ENCODE results near the gene TESMIN.

Gene TESMIN

GRCh38 chr11:68684385-68685356, 66.6 kb downstream of the TESMIN start, which contains the start of gene GAL:
Gene GAL (plus strand): TSS chr11:68684544. CDS start chr11:68684924, 380 bp downstream.
- no peak for DNase-seq (ENCODE audit: low read depth in 1 of 2, low spot score in 1 of 2)

GRCh38 chr11:68683536-68684384, 67.6 kb downstream of the TESMIN start:
- DNase-seq (ENCODE audit: low read depth in 1 of 2, low spot score in 1 of 2), result no peak

- DNase-seq (ENCODE audit: low read depth in 1 of 2, low spot score in 1 of 2), result no peak
Observed at GRCh38 chr11:68683121-68683520, 68.2 kb downstream of the TESMIN start.

- no peak for DNase-seq (ENCODE audit: low read depth in 1 of 2, low spot score in 1 of 2)
Observed at GRCh38 chr11:68682531-68682961, 68.8 kb downstream of the TESMIN start.

- DNase-seq (ENCODE audit: low read depth in 1 of 2, low spot score in 1 of 2), result no peak
Observed at GRCh38 chr11:68680541-68681231, 70.6 kb downstream of the TESMIN start.

GRCh38 chr11:68678031-68678441, 73.3 kb downstream of the TESMIN start:
- DNase-seq (ENCODE audit: low read depth in 1 of 2, low spot score in 1 of 2), result no peak

GRCh38 chr11:68677432-68677831, 73.9 kb downstream of the TESMIN start:
- DNase-seq (ENCODE audit: low read depth in 1 of 2, low spot score in 1 of 2), result no peak

- no peak for DNase-seq (ENCODE audit: low read depth in 1 of 2, low spot score in 1 of 2)
Observed at GRCh38 chr11:68674461-68674860, 76.9 kb downstream of the TESMIN start.

GRCh38 chr11:68673991-68674390, 77.3 kb downstream of the TESMIN start:
- no peak for DNase-seq (ENCODE audit: low read depth in 1 of 2, low spot score in 1 of 2)

- DNase-seq (ENCODE audit: low read depth in 1 of 2, low spot score in 1 of 2), result no peak
Observed at GRCh38 chr11:68673306-68673945, 77.9 kb downstream of the TESMIN start.

GRCh38 chr11:68670208-68670992, 80.9 kb downstream of the TESMIN start:
- DNase-seq (ENCODE audit: low read depth in 1 of 2, low spot score in 1 of 2), result no peak

GRCh38 chr11:68669301-68670090, 81.8 kb downstream of the TESMIN start:
- no peak for DNase-seq (ENCODE audit: low read depth in 1 of 2, low spot score in 1 of 2)

GRCh38 chr11:68667511-68668500, 83.5 kb downstream of the TESMIN start:
- DNase-seq (ENCODE audit: low read depth in 1 of 2, low spot score in 1 of 2), result no peak

- no peak for DNase-seq (ENCODE audit: low read depth in 1 of 2, low spot score in 1 of 2)
Observed at GRCh38 chr11:68666849-68667248, 84.5 kb downstream of the TESMIN start.

GRCh38 chr11:68665436-68665835, 85.9 kb downstream of the TESMIN start:
- no peak for DNase-seq (ENCODE audit: low read depth in 1 of 2, low spot score in 1 of 2)

- no peak for DNase-seq (ENCODE audit: low read depth in 1 of 2, low spot score in 1 of 2)
Observed at GRCh38 chr11:68664906-68665305, 86.4 kb downstream of the TESMIN start.

GRCh38 chr11:68664141-68664540, 87.2 kb downstream of the TESMIN start:
- no peak for DNase-seq (ENCODE audit: low read depth in 1 of 2, low spot score in 1 of 2)

- DNase-seq (ENCODE audit: low read depth in 1 of 2, low spot score in 1 of 2), result no peak
Observed at GRCh38 chr11:68663482-68664010, 87.8 kb downstream of the TESMIN start.

Data from stimulated activated CD4-positive, alpha-beta T cell treated with anti-CD3 and anti-CD28 coated beads, Interleukin-15, amount 100 ng/mL, for 1 hour (primary cell).